MCF 10A (cell line): ENCODE results near the gene DNAJB5. TPM values are rescaled to one million over a fixed set of nuclear protein-coding genes. Genes with fewer than 3 reads are reported as not detected.

Experiments
- BruUV-seq: library from RNA; stranded (reverse); fragments of 400-500 nt; replicated peaks from 2 replicates; lab custom pipeline; 2021; lab: Mats Ljungman, UMichigan
- CTCF ChIA-PET: fragments of 300-600 bp; sonication (Branson Sonifier 250); formaldehyde crosslinking; extraction: SDS; loops from one replicate; lab custom pipeline; 2021; ENCODE audit warnings: antibody characterized with exemption, inconsistent platforms; lab: Yijun Ruan, JAX
- POLR2A ChIA-PET: fragments of 300-600, 350-650 bp; sonication (Branson Sonifier 250); formaldehyde crosslinking; extraction: SDS; loops from one replicate; lab custom pipeline; 2020; ENCODE audit warnings: antibody characterized with exemption, inconsistent platforms; lab: Yijun Ruan, JAX
- DNase-seq: peaks from one replicate; pipeline ENCODE4 v3.0.0-alpha.2; 2018; ENCODE audit not compliant: unreplicated experiment
- H3K27ac Mint-ChIP-seq: one replicate; pipeline ENCODE4 v1.8.0; 2022; ENCODE audit warnings: mild to moderate bottlenecking, low read depth, mixed read lengths; ENCODE audit not compliant: unreplicated experiment
- H3K27me3 Mint-ChIP-seq: one replicate; pipeline ENCODE4 v1.8.0; 2022; ENCODE audit warnings: mixed read lengths; ENCODE audit not compliant: insufficient read depth, unreplicated experiment
- H3K36me3 Mint-ChIP-seq: one replicate; pipeline ENCODE4 v1.8.0; 2022; ENCODE audit warnings: mild to moderate bottlenecking, moderate library complexity, mixed read lengths; ENCODE audit not compliant: insufficient read depth, unreplicated experiment
- H3K4me1 Mint-ChIP-seq: one replicate; pipeline ENCODE4 v1.8.0; 2022; ENCODE audit warnings: mixed read lengths; ENCODE audit not compliant: insufficient read depth, unreplicated experiment
- H3K4me3 Mint-ChIP-seq: one replicate; pipeline ENCODE4 v1.8.0; 2022; ENCODE audit warnings: mild to moderate bottlenecking, moderate library complexity, mixed read lengths; ENCODE audit not compliant: unreplicated experiment
- H3K9me3 Mint-ChIP-seq: one replicate; pipeline ENCODE4 v1.8.0; 2022; ENCODE audit warnings: mixed read lengths; ENCODE audit not compliant: unreplicated experiment
- intact Hi-C: fragments of 100-400 bp; cut with micrococcal nuclease; formaldehyde crosslinking; loops from 2 replicates; pipeline ENCODE4 v1.14.1; 2022
- total RNA-seq: library from RNA; stranded (reverse); gene quantifications from 2 replicates; pipeline ENCODE4 v1.2.3, GENCODE V29; 2022
- TF ChIP-seq, protein P1 (sequence below): fragments of 200-600 bp; IDR thresholded peaks from one replicate; pipeline ENCODE4 v1.8.0; 2022; ENCODE audit warnings: antibody characterized with exemption, mild to moderate bottlenecking; ENCODE audit not compliant: unreplicated experiment

DNAJB5 gene
- total RNA-seq, 1 experiment from 2014 or later = 2.2 TPM

DNA sequence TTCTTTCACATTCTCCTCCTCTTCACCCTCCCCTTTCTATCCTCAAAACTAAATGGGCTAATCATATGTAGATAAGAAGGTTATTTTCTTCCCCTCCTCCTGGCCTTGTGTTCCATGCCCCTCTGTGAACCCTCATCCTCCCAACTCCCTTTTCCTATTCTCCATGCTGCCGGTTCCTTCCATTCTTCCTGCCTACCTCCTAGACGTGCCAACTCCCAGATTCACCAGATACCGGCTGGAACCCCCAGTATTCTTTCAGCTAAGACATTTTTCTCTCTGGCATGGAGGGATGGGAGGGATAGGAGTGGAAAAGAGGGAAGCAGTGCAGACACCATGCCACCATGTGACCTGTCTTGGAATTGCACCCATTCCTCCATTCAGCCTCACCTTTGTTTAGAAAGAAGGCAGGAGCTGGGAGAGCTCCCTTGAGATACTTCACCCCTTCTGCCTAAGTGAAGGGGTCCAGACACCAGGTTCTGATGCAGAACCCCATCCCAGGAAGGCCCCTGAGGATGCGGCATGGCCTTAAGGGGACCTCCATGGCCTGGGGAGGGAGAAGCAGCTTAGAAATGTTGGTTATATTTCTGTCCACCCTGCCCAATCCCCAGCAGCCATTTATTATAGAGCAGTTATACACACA, 4.8 kb downstream of the DNAJB5 start:
- CTCF ChIA-PET = interaction anchor here (0.5 to 7.5 kb wide), 34 partner anchors 10 to 900 kb away, joined by 3 to 76 read pairs (median 4); a partner anchor contains a TSS
- H3K36me3 Mint-ChIP-seq = peaks cover 6% of the 10 kb centered on the region
- POLR2A ChIA-PET = interaction anchor here (0.7 to 2.6 kb wide), 7 partner anchors 10 to 95 kb away, joined by 3 to 18 read pairs (median 5); partner anchors contain the start of genes FANCG and VCP
- no peaks in the 10 kb centered on the region for H3K9me3 Mint-ChIP-seq
- H3K27me3 Mint-ChIP-seq = no peaks in the 10 kb centered on the region
- no peak overlapping the region for H3K4me3 Mint-ChIP-seq
- peaks cover 38% of the 10 kb centered on the region for H3K4me1 Mint-ChIP-seq
- no peak overlapping the region for H3K27ac Mint-ChIP-seq
- BruUV-seq = no TSS peak
- TF ChIP-seq, protein P1, sequence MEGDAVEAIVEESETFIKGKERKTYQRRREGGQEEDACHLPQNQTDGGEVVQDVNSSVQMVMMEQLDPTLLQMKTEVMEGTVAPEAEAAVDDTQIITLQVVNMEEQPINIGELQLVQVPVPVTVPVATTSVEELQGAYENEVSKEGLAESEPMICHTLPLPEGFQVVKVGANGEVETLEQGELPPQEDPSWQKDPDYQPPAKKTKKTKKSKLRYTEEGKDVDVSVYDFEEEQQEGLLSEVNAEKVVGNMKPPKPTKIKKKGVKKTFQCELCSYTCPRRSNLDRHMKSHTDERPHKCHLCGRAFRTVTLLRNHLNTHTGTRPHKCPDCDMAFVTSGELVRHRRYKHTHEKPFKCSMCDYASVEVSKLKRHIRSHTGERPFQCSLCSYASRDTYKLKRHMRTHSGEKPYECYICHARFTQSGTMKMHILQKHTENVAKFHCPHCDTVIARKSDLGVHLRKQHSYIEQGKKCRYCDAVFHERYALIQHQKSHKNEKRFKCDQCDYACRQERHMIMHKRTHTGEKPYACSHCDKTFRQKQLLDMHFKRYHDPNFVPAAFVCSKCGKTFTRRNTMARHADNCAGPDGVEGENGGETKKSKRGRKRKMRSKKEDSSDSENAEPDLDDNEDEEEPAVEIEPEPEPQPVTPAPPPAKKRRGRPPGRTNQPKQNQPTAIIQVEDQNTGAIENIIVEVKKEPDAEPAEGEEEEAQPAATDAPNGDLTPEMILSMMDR = peak; percentile 76
- DNase-seq = peak; percentile 77
- intact Hi-C loops = loop anchor here (1.0 to 10.0 kb wide), 2 partner anchors 60 to 94 kb away; no protein-coding TSS in a partner anchor

DNA sequence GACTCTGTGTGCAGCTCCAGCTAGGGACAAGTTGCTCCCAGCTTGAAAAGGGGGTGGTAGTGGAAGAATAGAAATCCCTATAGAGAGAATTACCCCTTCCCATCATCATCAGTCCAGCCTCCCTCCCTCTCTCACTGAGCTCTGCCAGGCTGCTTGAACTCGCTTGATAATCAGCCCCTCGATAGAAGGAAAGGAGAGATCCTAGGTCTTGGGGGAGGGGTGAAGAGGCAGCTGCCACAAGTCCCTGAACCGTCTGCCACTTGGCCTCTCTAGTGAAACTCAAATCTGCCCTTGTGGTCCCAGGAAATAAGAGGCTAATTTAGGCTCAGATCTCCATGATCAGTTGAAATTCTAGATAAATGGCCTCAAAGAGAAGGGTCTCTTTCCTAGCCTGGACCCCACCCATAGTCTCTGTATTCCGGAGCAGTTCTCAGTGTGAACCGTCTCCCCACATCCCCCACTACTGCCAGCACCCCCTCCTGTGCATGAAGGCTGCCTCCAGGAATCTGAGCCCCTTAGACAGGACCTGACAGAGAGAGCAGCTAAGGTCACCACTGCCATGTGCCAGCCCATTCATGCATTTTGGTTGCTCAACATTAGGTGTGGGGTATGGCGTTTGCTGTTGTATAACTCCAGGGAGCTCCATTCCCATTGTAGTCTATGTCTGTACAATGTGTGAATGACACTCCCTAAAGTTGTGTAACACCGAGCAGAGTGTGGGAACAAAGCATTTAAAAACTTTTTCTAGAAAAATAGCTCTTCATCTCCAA, 5.5 kb downstream of the DNAJB5 start:
- POLR2A ChIA-PET = interaction anchor here (0.6 to 2.6 kb wide), 11 partner anchors 11 to 166 kb away, joined by 3 to 18 read pairs (median 4); partner anchors contain the start of genes FANCG, UNC13B and VCP
- TF ChIP-seq, protein P1 = no peak
- intact Hi-C loops = loop anchor here (1.0 to 10.0 kb wide), 2 partner anchors 60 to 95 kb away; no protein-coding TSS in a partner anchor
- peak; percentile 93 for DNase-seq
- peaks cover 6% of the 10 kb centered on the region for H3K36me3 Mint-ChIP-seq
- BruUV-seq = no TSS peak
- H3K4me3 Mint-ChIP-seq = peak overlapping the region; percentile 14
- no peaks in the 10 kb centered on the region for H3K27me3 Mint-ChIP-seq
- CTCF ChIA-PET = interaction anchor here (0.5 to 7.5 kb wide), 32 partner anchors 12 to 901 kb away, joined by 3 to 76 read pairs (median 4); a partner anchor contains a TSS
- peaks cover 38% of the 10 kb centered on the region for H3K4me1 Mint-ChIP-seq
- H3K27ac Mint-ChIP-seq = peak overlapping the region; percentile 63
- no peaks in the 10 kb centered on the region for H3K9me3 Mint-ChIP-seq

DNA sequence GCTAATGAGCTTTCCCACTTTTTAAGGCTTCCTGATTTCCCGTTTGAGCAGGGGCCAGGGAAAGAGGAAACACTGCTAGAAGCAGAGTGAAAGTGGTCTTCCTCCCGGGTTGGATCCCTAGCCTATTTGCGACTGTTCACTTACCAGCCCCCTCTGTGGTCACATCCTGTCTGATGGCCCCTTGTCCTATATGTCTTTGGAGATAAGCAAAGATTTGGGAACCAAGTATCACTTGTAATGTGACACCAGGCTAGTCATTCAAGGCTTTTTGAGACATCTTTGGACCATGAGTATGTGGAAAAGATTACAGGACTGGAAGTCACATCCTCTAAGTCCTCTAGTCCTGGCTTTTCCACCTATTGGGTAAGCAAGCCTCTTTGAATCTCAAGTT, 6.1 kb downstream of the DNAJB5 start:
- CTCF ChIA-PET = interaction anchor here (0.6 to 7.5 kb wide), 7 partner anchors 33 to 742 kb away, joined by 3 to 76 read pairs (median 3); no protein-coding TSS in a partner anchor
- POLR2A ChIA-PET = interaction anchor here (0.6 to 2.6 kb wide), 8 partner anchors 30 to 166 kb away, joined by 3 to 18 read pairs (median 4); partner anchors contain the start of genes FANCG, UNC13B and VCP
- no TSS peak for BruUV-seq
- H3K27ac Mint-ChIP-seq = peak overlapping the region; percentile 63
- peaks cover 39% of the 10 kb centered on the region for H3K4me1 Mint-ChIP-seq
- no peaks in the 10 kb centered on the region for H3K27me3 Mint-ChIP-seq
- TF ChIP-seq, protein P1 = no peak
- H3K36me3 Mint-ChIP-seq = peaks cover 6% of the 10 kb centered on the region
- H3K9me3 Mint-ChIP-seq = no peaks in the 10 kb centered on the region
- intact Hi-C loops = loop anchor here (10.0 kb wide), 1 partner anchor 59 kb away; no protein-coding TSS in a partner anchor
- H3K4me3 Mint-ChIP-seq = peak overlapping the region; percentile 14
- no peak for DNase-seq
